GM12878 (cell line): ENCODE data around the gene DUS1L. TPM values are rescaled to one million over a fixed set of nuclear protein-coding genes. Genes with fewer than 3 reads are reported as not detected.

ENCODE experiments used
- KDM1A ChIP-seq: fragments of 200-600 bp; sonication (generic); IDR thresholded peaks from 2 replicates; pipeline ENCODE4 v1.6.1; 2016; ENCODE audit warnings: borderline replicate concordance
- KLF5 ChIP-seq: fragments of 450-650 bp; IDR thresholded peaks from 2 replicates; pipeline ENCODE4 v1.6.1; 2014; ENCODE audit warnings: mild to moderate bottlenecking; ENCODE audit not compliant: partially characterized antibody
- MTA2 ChIP-seq: fragments of 450-650 bp; IDR thresholded peaks from 2 replicates; pipeline ENCODE4 v1.6.1; 2016; ENCODE audit warnings: low read depth, mild to moderate bottlenecking, moderate library complexity
- MYB ChIP-seq: fragments of 150-350 bp; IDR thresholded peaks from 2 replicates; pipeline ENCODE4 v1.6.1; 2014; ENCODE audit warnings: mild to moderate bottlenecking, low read depth, low read length, borderline replicate concordance
- PAX8 ChIP-seq: fragments of 450-650 bp; IDR thresholded peaks from 2 replicates; pipeline ENCODE4 v1.6.1; 2017; ENCODE audit warnings: mild to moderate bottlenecking, moderate library complexity
- POLR2AphosphoS5 ChIP-seq: IDR thresholded peaks from 2 replicates; pipeline ENCODE4 v1.6.1; 2011; ENCODE audit warnings: mild to moderate bottlenecking, low read length, inconsistent platforms
- RAD51 ChIP-seq: fragments of 450-650 bp; IDR thresholded peaks from 2 replicates; pipeline ENCODE4 v1.6.1; 2016; ENCODE audit warnings: moderate library complexity, mild to moderate bottlenecking, inconsistent platforms
- RCOR1 ChIP-seq: conservative IDR thresholded peaks from 2 replicates; pipeline ENCODE4 v1.6.1; 2012; ENCODE audit warnings: low read depth, low read length, improper control_type of control experiment
- SP1 ChIP-seq: IDR thresholded peaks from one replicate; pipeline ENCODE4 v1.6.1; 2011; ENCODE audit warnings: low read depth, low read length
- SUPT20H ChIP-seq: IDR thresholded peaks from 2 replicates; pipeline ENCODE4 v1.6.1; 2011; ENCODE audit warnings: low read depth, mild to moderate bottlenecking, low read length, moderate library complexity, borderline replicate concordance; ENCODE audit not compliant: control insufficient read depth
- ZBED1 ChIP-seq: IDR thresholded peaks from 2 replicates; pipeline ENCODE4 v1.6.1; 2016; ENCODE audit warnings: borderline replicate concordance
- polyA plus RNA-seq, 11 experiments: library from polyadenylated mRNA; depleted of rRNA in 4 of 11; unstranded in 6 of 11; stranded (reverse) in 5 of 11; fragments of >200 nt; fragmentation: Nextera tagmentation in 4 of 11; fragmentation: Illumina TruSeq in 1 of 11; extraction: Ambion mirVana in 4 of 11; extraction: Trizol in 1 of 11; gene quantifications; 1 replicate in 1 of 11; 2 replicates in 10 of 11; pipeline versions ENCODE4 v1.2.1 to v1.2.3, GENCODE V29; 2011 to 2016; ENCODE audit warnings: inconsistent platforms in 2 of 11, missing spikeins in 2 of 11, low read depth in 1 of 11
- total RNA-seq, 4 experiments: library from RNA; depleted of rRNA in 3 of 4; stranded (reverse); fragments of >200 nt in 3 of 4; fragmentation: Illumina TruSeq in 1 of 4; extraction: Trizol in 1 of 4; gene quantifications; 2 replicates each; pipeline versions ENCODE4 v1.2.1 to v1.2.3, GENCODE V29; 2013 to 2021
- TF ChIP-seq, protein P1 (sequence below): fragments of 450-650 bp; formaldehyde crosslinking; IDR thresholded peaks from 2 replicates; pipeline ENCODE4 v1.4.0; 2020; ENCODE audit warnings: mild to moderate bottlenecking, moderate library complexity
- TF ChIP-seq, protein P2 (sequence below): fragments of 450-650 bp; IDR thresholded peaks from 2 replicates; pipeline ENCODE4 v1.6.1; 2018; ENCODE audit warnings: borderline replicate concordance, mild to moderate bottlenecking; ENCODE audit not compliant: partially characterized antibody
- TF ChIP-seq, protein P3 (sequence below): fragments of 450-650 bp; IDR thresholded peaks from 2 replicates; pipeline ENCODE4 v1.6.1; 2016; ENCODE audit warnings: mild to moderate bottlenecking
- TF ChIP-seq, protein P4 (sequence below): IDR thresholded peaks from 2 replicates; pipeline ENCODE4 v1.6.1; 2011; ENCODE audit warnings: low read depth, low read length, improper control_type of control experiment, borderline replicate concordance
- TF ChIP-seq, protein P5 (sequence below): fragments of 450-650 bp; IDR thresholded peaks from 2 replicates; pipeline ENCODE4 v1.6.1; 2017; ENCODE audit warnings: mild to moderate bottlenecking

DUS1L gene
- total and polyA plus RNA-seq, 10 of the 15 experiments (the other 5 are each of a cell fraction or from before 2014, with no cell fraction given), result 6.1 to 157 (median 44.5) TPM

DNA sequence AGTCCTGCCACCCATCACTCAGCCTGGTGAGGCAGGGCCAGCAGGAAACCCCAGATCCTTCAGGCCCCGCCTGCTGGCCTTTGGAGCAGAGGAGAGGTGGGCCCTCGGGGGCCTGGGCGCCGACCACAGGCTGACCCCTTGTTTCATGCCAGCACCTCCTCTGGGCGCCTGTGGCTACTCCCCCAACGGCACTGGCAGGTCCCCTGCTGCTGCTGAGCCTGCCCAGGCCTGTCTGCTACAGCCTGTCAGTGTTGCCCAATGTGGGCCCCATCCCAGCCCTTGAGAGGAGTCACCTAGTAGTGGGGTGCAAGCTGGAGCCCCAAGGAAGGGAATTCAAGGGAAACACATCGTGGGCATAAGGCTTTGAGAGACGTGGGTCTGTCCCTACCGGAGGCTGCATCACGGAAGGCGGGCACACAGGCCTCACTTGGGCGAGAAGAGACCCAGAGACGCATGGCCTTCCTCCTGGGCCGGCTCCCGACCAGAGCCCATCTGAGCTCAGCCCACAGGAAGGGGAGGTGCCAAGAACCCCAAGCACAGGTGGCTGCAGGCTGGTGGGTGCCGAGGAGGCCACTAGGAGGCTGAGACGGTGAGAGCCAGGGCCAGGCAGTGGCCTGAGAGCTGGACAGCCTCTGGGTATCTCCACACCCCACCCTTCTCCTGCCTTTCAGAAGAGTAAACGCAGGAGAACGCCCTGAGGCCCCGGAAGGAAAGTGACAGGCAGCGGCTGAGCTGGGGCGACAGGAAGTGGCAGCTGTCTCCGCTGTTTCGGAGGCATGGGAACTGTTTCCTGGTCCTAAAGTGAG is 40.5 kb upstream of the DUS1L start (continued):
- peak; percentile 77 for TF ChIP-seq POLR2AphosphoS5
- TF ChIP-seq, protein P1, sequence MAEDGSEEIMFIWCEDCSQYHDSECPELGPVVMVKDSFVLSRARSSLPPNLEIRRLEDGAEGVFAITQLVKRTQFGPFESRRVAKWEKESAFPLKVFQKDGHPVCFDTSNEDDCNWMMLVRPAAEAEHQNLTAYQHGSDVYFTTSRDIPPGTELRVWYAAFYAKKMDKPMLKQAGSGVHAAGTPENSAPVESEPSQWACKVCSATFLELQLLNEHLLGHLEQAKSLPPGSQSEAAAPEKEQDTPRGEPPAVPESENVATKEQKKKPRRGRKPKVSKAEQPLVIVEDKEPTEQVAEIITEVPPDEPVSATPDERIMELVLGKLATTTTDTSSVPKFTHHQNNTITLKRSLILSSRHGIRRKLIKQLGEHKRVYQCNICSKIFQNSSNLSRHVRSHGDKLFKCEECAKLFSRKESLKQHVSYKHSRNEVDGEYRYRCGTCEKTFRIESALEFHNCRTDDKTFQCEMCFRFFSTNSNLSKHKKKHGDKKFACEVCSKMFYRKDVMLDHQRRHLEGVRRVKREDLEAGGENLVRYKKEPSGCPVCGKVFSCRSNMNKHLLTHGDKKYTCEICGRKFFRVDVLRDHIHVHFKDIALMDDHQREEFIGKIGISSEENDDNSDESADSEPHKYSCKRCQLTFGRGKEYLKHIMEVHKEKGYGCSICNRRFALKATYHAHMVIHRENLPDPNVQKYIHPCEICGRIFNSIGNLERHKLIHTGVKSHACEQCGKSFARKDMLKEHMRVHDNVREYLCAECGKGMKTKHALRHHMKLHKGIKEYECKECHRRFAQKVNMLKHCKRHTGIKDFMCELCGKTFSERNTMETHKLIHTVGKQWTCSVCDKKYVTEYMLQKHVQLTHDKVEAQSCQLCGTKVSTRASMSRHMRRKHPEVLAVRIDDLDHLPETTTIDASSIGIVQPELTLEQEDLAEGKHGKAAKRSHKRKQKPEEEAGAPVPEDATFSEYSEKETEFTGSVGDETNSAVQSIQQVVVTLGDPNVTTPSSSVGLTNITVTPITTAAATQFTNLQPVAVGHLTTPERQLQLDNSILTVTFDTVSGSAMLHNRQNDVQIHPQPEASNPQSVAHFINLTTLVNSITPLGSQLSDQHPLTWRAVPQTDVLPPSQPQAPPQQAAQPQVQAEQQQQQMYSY, result no peak
- TF ChIP-seq, protein P2, sequence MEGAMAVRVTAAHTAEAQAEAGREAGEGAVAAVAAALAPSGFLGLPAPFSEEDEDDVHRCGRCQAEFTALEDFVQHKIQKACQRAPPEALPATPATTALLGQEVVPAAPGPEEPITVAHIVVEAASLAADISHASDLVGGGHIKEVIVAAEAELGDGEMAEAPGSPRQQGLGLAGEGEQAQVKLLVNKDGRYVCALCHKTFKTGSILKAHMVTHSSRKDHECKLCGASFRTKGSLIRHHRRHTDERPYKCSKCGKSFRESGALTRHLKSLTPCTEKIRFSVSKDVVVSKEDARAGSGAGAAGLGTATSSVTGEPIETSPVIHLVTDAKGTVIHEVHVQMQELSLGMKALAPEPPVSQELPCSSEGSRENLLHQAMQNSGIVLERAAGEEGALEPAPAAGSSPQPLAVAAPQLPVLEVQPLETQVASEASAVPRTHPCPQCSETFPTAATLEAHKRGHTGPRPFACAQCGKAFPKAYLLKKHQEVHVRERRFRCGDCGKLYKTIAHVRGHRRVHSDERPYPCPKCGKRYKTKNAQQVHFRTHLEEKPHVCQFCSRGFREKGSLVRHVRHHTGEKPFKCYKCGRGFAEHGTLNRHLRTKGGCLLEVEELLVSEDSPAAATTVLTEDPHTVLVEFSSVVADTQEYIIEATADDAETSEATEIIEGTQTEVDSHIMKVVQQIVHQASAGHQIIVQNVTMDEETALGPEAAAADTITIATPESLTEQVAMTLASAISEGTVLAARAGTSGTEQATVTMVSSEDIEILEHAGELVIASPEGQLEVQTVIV, result no peak
- TF ChIP-seq RCOR1, result no peak
- TF ChIP-seq, protein P3, sequence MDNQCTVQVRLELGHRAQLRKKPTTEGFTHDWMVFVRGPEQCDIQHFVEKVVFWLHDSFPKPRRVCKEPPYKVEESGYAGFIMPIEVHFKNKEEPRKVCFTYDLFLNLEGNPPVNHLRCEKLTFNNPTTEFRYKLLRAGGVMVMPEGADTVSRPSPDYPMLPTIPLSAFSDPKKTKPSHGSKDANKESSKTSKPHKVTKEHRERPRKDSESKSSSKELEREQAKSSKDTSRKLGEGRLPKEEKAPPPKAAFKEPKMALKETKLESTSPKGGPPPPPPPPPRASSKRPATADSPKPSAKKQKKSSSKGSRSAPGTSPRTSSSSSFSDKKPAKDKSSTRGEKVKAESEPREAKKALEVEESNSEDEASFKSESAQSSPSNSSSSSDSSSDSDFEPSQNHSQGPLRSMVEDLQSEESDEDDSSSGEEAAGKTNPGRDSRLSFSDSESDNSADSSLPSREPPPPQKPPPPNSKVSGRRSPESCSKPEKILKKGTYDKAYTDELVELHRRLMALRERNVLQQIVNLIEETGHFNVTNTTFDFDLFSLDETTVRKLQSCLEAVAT, result peak; percentile 45; the same call in 1 of the 2 replicates
- TF ChIP-seq KDM1A, result no peak
- no peak for TF ChIP-seq PAX8
- TF ChIP-seq MTA2, result 0 out of 2 replicates have a peak, but pooled peaks have one; percentile 21
- no peak for TF ChIP-seq ZBED1
- no peak for TF ChIP-seq MYB
- TF ChIP-seq SUPT20H, result no peak
- no peak for TF ChIP-seq RAD51
- TF ChIP-seq, protein P4, sequence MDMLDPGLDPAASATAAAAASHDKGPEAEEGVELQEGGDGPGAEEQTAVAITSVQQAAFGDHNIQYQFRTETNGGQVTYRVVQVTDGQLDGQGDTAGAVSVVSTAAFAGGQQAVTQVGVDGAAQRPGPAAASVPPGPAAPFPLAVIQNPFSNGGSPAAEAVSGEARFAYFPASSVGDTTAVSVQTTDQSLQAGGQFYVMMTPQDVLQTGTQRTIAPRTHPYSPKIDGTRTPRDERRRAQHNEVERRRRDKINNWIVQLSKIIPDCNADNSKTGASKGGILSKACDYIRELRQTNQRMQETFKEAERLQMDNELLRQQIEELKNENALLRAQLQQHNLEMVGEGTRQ, result no peak
- TF ChIP-seq KLF5, result no peak
- TF ChIP-seq, protein P5, sequence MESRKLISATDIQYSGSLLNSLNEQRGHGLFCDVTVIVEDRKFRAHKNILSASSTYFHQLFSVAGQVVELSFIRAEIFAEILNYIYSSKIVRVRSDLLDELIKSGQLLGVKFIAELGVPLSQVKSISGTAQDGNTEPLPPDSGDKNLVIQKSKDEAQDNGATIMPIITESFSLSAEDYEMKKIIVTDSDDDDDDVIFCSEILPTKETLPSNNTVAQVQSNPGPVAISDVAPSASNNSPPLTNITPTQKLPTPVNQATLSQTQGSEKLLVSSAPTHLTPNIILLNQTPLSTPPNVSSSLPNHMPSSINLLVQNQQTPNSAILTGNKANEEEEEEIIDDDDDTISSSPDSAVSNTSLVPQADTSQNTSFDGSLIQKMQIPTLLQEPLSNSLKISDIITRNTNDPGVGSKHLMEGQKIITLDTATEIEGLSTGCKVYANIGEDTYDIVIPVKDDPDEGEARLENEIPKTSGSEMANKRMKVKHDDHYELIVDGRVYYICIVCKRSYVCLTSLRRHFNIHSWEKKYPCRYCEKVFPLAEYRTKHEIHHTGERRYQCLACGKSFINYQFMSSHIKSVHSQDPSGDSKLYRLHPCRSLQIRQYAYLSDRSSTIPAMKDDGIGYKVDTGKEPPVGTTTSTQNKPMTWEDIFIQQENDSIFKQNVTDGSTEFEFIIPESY, result no peak
- TF ChIP-seq SP1, result no peak
